ENCODE measurements around the gene LOXL3.
"Not testable (repeated sequence)": the region's sequence is repeated elsewhere in the genome, so short reads cannot be mapped to it uniquely, and the experiment has no call there.

The LOXL3 gene

DNA sequence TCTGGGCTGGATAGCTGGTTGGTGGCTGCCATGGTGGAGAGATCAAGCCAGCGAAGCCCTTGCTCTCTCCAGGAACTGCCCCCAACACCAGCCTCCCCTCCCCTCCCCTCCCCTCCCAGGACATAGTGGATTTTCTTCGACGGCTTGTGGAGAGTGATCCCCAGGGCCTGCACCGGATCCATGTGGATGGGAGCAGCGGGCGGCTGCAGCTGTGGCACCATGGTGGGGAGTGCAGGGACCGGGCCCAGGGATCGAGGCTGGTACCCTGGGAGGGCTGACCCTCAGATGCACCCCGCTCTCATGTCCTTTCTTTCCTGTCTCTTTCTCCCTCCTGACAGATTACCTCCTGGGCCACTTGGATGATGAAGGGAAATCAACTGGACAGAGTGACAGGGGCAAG, 63.8 kb downstream of the LOXL3 start:
- no peak for DNase-seq (ENCODE audit: low spot score)

GRCh38 chr2:74488643-74489481, 64.9 kb downstream of the LOXL3 start:
- DNase-seq (ENCODE audit: low spot score) = no peak

DNA sequence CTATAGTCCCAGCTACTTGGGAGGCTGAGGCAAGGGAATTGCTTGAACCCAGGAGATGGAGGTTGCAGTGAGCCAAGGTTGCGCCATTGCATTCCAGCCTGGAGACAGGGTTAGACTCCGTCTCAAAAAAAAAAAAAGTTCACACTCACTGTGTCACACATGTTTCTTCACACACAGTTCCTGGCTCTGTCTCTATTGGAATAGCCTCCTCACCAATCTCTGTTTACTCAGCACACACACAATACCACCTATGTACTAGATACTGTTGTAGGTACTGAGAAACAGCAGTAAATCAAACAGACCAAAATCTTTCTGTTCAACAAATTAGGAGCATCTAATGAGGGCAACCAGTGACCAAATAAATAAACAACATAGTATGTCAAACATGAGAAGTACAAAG, 67.6 kb downstream of the LOXL3 start:
- DNase-seq (ENCODE audit: low spot score) = no peak

- not testable (repeated sequence) for DNase-seq (ENCODE audit: low spot score)
Observed at GRCh38 chr2:74483675-74484164, 70.0 kb downstream of the LOXL3 start.

- peak; percentile 92 for DNase-seq (ENCODE audit: low spot score)
Observed at GRCh38 chr2:74482801-74483674, 70.7 kb downstream of the LOXL3 start, which contains the start of the genes CCDC142 and TTC31. Gene CCDC142, minus strand, starts transcription at chr2:74482998. Its CDS starts 161 bp downstream, at chr2:74482837. Gene TTC31, plus strand, starts transcription at chr2:74483081. Its CDS starts 15 bp downstream, at chr2:74483096.
